ENCODE data around the gene PKP3. TPM values are rescaled to one million over a fixed set of nuclear protein-coding genes. Genes with fewer than 3 reads are reported as not detected.

Gene PKP3
- total and polyA plus RNA-seq, 9 of the 15 experiments (the other 6 are each of a cell fraction or from before 2014, with no cell fraction given), result 0.11 to 110 (median 30.7) TPM

GRCh38 chr11:447923-448731 lies 54.1 kb downstream of the PKP3 start (continued):
- TF ChIP-seq COPS2 (conservative IDR thresholded peaks at IDR 0.05) (no peak), RB1 (IDR thresholded peaks at IDR 0.05; ENCODE audit: low read depth) (peak; percentile 75), ZNF740 (CRISPR knock-in tag; IDR thresholded peaks at IDR 0.05) (peak; percentile 26; the same call in 1 of the 2 replicates), ZNF740 (tag; IDR thresholded peaks at IDR 0.05) (no peak), PURB (CRISPR knock-in tag; IDR thresholded peaks at IDR 0.05; ENCODE audit: low read depth) (no peak), FOSL1 (tag; conservative IDR thresholded peaks at IDR 0.05) (0 out of 2 replicates have a peak, but pooled peaks have one; percentile 6), CCNT2 (IDR thresholded peaks at IDR 0.05; ENCODE audit: borderline replicate concordance, extremely low read depth, insufficient read length, low read depth, low read length) (peak; percentile 46), FOXP4 (CRISPR knock-in tag; IDR thresholded peaks at IDR 0.05; ENCODE audit: borderline replicate concordance) (peak; percentile 62; the same call in 1 of the 2 replicates), FOXJ2 (tag; IDR thresholded peaks at IDR 0.05) (no peak), RBM22 (IDR thresholded peaks at IDR 0.05; ENCODE audit: low read depth, low read length, poor library complexity, severe bottlenecking) (no peak), ETS1 (conservative IDR thresholded peaks at IDR 0.05; ENCODE audit: control insufficient read depth, low read depth, low read length) (peak; percentile 42; the same call in 1 of the 2 replicates)
- TF ChIP-seq, protein P1, sequence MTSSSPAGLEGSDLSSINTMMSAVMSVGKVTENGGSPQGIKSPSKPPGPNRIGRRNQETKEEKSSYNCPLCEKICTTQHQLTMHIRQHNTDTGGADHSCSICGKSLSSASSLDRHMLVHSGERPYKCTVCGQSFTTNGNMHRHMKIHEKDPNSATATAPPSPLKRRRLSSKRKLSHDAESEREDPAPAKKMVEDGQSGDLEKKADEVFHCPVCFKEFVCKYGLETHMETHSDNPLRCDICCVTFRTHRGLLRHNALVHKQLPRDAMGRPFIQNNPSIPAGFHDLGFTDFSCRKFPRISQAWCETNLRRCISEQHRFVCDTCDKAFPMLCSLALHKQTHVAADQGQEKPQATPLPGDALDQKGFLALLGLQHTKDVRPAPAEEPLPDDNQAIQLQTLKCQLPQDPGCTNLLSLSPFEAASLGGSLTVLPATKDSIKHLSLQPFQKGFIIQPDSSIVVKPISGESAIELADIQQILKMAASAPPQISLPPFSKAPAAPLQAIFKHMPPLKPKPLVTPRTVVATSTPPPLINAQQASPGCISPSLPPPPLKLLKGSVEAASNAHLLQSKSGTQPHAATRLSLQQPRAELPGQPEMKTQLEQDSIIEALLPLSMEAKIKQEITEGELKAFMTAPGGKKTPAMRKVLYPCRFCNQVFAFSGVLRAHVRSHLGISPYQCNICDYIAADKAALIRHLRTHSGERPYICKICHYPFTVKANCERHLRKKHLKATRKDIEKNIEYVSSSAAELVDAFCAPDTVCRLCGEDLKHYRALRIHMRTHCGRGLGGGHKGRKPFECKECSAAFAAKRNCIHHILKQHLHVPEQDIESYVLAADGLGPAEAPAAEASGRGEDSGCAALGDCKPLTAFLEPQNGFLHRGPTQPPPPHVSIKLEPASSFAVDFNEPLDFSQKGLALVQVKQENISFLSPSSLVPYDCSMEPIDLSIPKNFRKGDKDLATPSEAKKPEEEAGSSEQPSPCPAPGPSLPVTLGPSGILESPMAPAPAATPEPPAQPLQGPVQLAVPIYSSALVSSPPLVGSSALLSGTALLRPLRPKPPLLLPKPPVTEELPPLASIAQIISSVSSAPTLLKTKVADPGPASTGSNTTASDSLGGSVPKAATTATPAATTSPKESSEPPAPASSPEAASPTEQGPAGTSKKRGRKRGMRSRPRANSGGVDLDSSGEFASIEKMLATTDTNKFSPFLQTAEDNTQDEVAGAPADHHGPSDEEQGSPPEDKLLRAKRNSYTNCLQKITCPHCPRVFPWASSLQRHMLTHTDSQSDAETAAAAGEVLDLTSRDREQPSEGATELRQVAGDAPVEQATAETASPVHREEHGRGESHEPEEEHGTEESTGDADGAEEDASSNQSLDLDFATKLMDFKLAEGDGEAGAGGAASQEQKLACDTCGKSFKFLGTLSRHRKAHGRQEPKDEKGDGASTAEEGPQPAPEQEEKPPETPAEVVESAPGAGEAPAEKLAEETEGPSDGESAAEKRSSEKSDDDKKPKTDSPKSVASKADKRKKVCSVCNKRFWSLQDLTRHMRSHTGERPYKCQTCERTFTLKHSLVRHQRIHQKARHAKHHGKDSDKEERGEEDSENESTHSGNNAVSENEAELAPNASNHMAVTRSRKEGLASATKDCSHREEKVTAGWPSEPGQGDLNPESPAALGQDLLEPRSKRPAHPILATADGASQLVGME (CRISPR knock-in tag; IDR thresholded peaks at IDR 0.05), result peak; percentile 91
- TF ChIP-seq, protein P2, sequence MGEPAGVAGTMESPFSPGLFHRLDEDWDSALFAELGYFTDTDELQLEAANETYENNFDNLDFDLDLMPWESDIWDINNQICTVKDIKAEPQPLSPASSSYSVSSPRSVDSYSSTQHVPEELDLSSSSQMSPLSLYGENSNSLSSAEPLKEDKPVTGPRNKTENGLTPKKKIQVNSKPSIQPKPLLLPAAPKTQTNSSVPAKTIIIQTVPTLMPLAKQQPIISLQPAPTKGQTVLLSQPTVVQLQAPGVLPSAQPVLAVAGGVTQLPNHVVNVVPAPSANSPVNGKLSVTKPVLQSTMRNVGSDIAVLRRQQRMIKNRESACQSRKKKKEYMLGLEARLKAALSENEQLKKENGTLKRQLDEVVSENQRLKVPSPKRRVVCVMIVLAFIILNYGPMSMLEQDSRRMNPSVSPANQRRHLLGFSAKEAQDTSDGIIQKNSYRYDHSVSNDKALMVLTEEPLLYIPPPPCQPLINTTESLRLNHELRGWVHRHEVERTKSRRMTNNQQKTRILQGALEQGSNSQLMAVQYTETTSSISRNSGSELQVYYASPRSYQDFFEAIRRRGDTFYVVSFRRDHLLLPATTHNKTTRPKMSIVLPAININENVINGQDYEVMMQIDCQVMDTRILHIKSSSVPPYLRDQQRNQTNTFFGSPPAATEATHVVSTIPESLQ (CRISPR knock-in tag; IDR thresholded peaks at IDR 0.05), result no peak

All from K562 (cell line).